Smooth muscle cell (in vitro differentiated cells): ENCODE data around the gene TTLL11. TPM values are rescaled to one million over a fixed set of nuclear protein-coding genes. Genes with fewer than 3 reads are reported as not detected.

ENCODE experiments used
- DNase-seq: peaks from one replicate; lab custom pipeline; 2025; ENCODE audit not compliant: unreplicated experiment; lab: John Stamatoyannopoulos, UW
- H2AFZ ChIP-seq: fragments of 200-600 bp; sonication (generic); 2 replicates; pipeline ENCODE4 v1.6.0; 2016; ENCODE audit warnings: antibody characterized with exemption, low read depth, mild to moderate bottlenecking
- H3F3A ChIP-seq: fragments of 200-600 bp; sonication (generic); 2 replicates; pipeline ENCODE4 v1.6.0; 2017; ENCODE audit warnings: antibody characterized with exemption, low read depth
- H3K27ac ChIP-seq: fragments of 200-600 bp; sonication (generic); 2 replicates; pipeline ENCODE4 v1.5.1; 2016; ENCODE audit warnings: low read depth, mild to moderate bottlenecking
- H3K27me3 ChIP-seq: fragments of 200-600 bp; sonication (generic); 2 replicates; pipeline ENCODE4 v1.6.1; 2016; ENCODE audit warnings: low read depth, mild to moderate bottlenecking
- H3K36me3 ChIP-seq: fragments of 200-600 bp; sonication (generic); 2 replicates; pipeline ENCODE4 v1.5.1; 2016; ENCODE audit warnings: low read depth
- H3K4me1 ChIP-seq: fragments of 200-600 bp; sonication (generic); 2 replicates; pipeline ENCODE4 v1.5.1; 2016; ENCODE audit warnings: low read depth
- H3K4me2 ChIP-seq: fragments of 200-600 bp; sonication (generic); 2 replicates; pipeline ENCODE4 v1.6.0; 2016; ENCODE audit warnings: mild to moderate bottlenecking
- H3K4me3 ChIP-seq: fragments of 200-600 bp; sonication (generic); 2 replicates; pipeline ENCODE4 v1.5.1; 2016; ENCODE audit warnings: mild to moderate bottlenecking
- H3K79me2 ChIP-seq: fragments of 200-600 bp; sonication (generic); 2 replicates; pipeline ENCODE4 v1.6.0; 2016; ENCODE audit warnings: low read depth, mild to moderate bottlenecking
- H3K9ac ChIP-seq: fragments of 200-600 bp; sonication (generic); 2 replicates; pipeline ENCODE4 v1.6.0; 2016; ENCODE audit warnings: low read depth
- H3K9me3 ChIP-seq: fragments of 200-600 bp; sonication (generic); replicated peaks from 2 replicates; pipeline ENCODE4 v1.5.1; 2016; ENCODE audit warnings: low read depth
- H4K20me1 ChIP-seq: fragments of 200-600 bp; sonication (generic); 2 replicates; pipeline ENCODE4 v1.6.0; 2016; ENCODE audit warnings: low read depth
- WGBS: methylation state at CpG from one replicate; pipeline ENCODE4 v1.1.7; 2016; ENCODE audit warnings: low lambda C conversion rate; 5-methylcytosine and 5-hydroxymethylcytosine counted together
- polyA plus RNA-seq: library from polyadenylated mRNA; unstranded; fragments of >200 nt; fragmentation: Nextera tagmentation; extraction: Ambion mirVana; gene quantifications from 2 replicates; pipeline ENCODE4 v1.2.1, GENCODE V29; 2016
- total RNA-seq: library from RNA; depleted of rRNA; stranded (reverse); fragments of >200 nt; gene quantifications from 2 replicates; pipeline ENCODE4 v1.2.3, GENCODE V29; 2014
- TF ChIP-seq, protein P1 (sequence below): fragments of 200-600 bp; sonication (generic); IDR thresholded peaks from 2 replicates; pipeline ENCODE4 v1.5.1; 2017; ENCODE audit warnings: borderline replicate concordance, mild to moderate bottlenecking, antibody characterized with exemption; ENCODE audit not compliant: insufficient read depth, poor library complexity, severe bottlenecking

Gene TTLL11
- total and polyA plus RNA-seq, 2 experiments from 2014 or later = 2.6 to 3.7 TPM

DNA sequence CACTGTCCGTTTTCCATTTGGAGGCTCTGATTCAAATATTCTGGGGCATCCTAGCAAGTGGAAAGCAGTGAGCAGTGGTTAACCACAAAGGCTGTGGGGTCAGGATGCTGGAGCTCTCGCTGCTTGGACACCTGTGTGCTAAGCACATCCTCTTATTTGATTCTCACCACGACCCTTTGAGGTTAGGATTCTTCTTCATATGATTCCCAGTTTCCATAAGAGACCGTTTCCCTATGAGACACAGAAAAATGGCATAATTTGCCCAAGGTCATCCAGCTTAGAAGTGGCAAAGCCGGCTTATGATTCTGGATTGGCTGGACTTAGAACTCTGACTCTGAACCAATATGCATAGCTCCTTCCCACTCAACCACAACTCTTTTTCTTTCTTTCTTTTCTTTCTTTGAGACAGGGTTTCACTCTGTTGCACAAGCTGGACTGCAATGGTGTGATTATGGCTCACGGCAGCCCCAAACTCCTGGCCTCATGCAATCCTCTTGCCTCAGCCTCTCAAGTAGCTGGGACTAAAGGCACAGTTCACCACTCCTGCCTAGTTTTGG lies 207.7 kb downstream of the TTLL11 start:
- Histone ChIP-seq H3K9me3 (no peaks in the 10 kb centered on the region), H3K4me2 (no peak overlapping the region), H3K4me3 (no peak overlapping the region), H3K27ac (no peak overlapping the region), H4K20me1 (no peaks in the 10 kb centered on the region), H2AFZ (no peak overlapping the region), H3K36me3 (no peaks in the 10 kb centered on the region), H3K79me2 (no peaks in the 10 kb centered on the region), H3K4me1 (peaks cover 22% of the 10 kb centered on the region), H3K9ac (no peak overlapping the region), H3F3A (peaks cover 17% of the 10 kb centered on the region), H3K27me3 (no peaks in the 10 kb centered on the region)
- DNase-seq = no peak
- WGBS = 56% methylated on average over 6 of the region's 6 CpGs
- TF ChIP-seq, protein P1, sequence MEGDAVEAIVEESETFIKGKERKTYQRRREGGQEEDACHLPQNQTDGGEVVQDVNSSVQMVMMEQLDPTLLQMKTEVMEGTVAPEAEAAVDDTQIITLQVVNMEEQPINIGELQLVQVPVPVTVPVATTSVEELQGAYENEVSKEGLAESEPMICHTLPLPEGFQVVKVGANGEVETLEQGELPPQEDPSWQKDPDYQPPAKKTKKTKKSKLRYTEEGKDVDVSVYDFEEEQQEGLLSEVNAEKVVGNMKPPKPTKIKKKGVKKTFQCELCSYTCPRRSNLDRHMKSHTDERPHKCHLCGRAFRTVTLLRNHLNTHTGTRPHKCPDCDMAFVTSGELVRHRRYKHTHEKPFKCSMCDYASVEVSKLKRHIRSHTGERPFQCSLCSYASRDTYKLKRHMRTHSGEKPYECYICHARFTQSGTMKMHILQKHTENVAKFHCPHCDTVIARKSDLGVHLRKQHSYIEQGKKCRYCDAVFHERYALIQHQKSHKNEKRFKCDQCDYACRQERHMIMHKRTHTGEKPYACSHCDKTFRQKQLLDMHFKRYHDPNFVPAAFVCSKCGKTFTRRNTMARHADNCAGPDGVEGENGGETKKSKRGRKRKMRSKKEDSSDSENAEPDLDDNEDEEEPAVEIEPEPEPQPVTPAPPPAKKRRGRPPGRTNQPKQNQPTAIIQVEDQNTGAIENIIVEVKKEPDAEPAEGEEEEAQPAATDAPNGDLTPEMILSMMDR = no peak

DNA sequence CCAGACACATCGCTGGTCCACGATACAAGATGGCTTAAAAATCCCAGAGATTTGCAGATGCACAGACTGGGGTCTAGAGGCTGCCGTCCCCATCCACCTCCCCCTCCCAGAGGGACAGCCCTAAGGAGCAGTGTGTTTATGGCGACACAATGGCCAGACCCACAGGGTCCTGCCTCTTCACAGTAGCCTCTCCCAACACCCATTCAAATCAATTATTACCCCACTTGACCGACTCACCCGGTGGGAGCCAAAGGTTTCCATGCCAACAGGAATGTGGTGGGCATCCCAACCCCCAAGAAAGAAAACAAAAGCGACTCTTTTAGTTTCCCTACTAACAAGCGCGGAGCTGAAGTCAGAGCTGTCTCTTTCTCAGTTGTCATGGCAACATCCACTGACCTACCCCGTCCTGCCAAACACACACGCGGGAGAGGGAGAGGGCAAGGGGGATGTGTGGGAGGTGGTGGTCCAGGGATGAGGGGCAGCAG lies 209.0 kb downstream of the TTLL11 start:
- H3K27ac ChIP-seq = no peak overlapping the region
- no peaks in the 10 kb centered on the region for H4K20me1 ChIP-seq
- H3K79me2 ChIP-seq = no peaks in the 10 kb centered on the region
- no peaks in the 10 kb centered on the region for H3K36me3 ChIP-seq
- 53% methylated on average over 12 of the region's 12 CpGs for WGBS
- TF ChIP-seq, protein P1 = no peak
- H3K27me3 ChIP-seq = no peaks in the 10 kb centered on the region
- H3K4me1 ChIP-seq = peaks cover 22% of the 10 kb centered on the region
- peaks cover 15% of the 10 kb centered on the region for H3F3A ChIP-seq
- no peak for DNase-seq
- H3K9ac ChIP-seq = no peak overlapping the region
- no peaks in the 10 kb centered on the region for H3K9me3 ChIP-seq
- no peak overlapping the region for H2AFZ ChIP-seq
- no peak overlapping the region for H3K4me3 ChIP-seq
- no peak overlapping the region for H3K4me2 ChIP-seq

DNA sequence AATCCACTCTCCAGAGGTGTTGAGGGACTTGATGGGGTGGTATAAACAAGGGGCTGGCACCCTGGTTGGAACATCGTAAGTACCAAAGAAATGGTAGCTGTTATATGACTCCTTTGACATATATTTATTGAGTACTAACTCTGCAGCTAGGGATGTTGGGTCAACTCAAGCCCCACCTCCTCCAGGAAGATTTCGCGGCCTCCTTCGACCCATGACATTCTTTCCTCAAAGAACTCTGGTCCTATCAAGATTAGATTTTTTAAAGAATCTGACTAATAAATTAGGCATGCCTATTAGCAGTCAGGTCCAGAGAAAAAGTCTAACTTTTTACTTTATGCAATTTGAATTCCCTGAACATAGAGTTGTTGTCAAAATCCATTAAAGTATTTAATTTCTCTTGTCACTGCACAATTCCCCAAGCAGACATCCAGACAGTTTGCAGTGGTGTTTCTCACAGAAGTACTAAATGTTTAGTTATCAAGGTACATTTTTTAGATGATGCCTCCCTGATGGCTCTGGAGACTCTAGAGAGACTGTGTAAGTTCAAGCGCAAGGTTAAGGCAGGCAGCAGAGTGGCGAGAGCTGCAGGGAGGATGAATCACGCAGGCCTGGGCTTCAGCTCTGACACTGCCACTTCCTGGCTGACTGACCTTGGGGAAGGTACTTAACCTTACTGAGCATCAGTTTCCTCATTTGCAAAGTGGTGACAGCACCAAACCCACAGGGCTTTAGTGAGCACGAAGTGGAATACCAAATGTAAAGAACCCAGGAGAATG lies 209.6 kb downstream of the TTLL11 start:
- Histone ChIP-seq H3K36me3 (no peaks in the 10 kb centered on the region), H3K79me2 (no peaks in the 10 kb centered on the region), H3K4me1 (peaks cover 22% of the 10 kb centered on the region), H3K4me3 (no peak overlapping the region), H3K9me3 (no peaks in the 10 kb centered on the region), H3K4me2 (no peak overlapping the region), H4K20me1 (no peaks in the 10 kb centered on the region), H3K9ac (no peak overlapping the region), H3K27me3 (no peaks in the 10 kb centered on the region), H3K27ac (no peak overlapping the region), H2AFZ (no peak overlapping the region), H3F3A (peaks cover 9% of the 10 kb centered on the region)
- TF ChIP-seq, protein P1 = no peak
- WGBS = 56% methylated on average over 8 of the region's 8 CpGs
- DNase-seq = no peak
